ENCODE data around the gene PGM3. TPM values are rescaled to one million over a fixed set of nuclear protein-coding genes. Genes with fewer than 3 reads are reported as not detected.

PGM3 gene
- total RNA-seq, 1 experiment from 2014 or later, result 33.8 TPM

GRCh38 chr6:83180426-83180950, 12.6 kb downstream of the PGM3 start:
- ChIA-PET CTCF (no interaction called here), POLR2A (ENCODE audit: unreplicated experiment) (no interaction called here)
- Histone ChIP-seq H3K27ac (no peak overlapping the region), H3K4me3 (no peak overlapping the region), H3K9me3 (ENCODE audit: insufficient read depth, low read depth) (no peaks in the 10 kb centered on the region), H3K36me3 (ENCODE audit: low read depth) (no peaks in the 10 kb centered on the region), H3F3A (ENCODE audit: insufficient read depth, low read depth) (no peaks in the 10 kb centered on the region), H3K79me2 (ENCODE audit: low read depth) (no peaks in the 10 kb centered on the region), H2AFZ (no peak overlapping the region), H3K27me3 (ENCODE audit: insufficient read depth, low read depth) (no peaks in the 10 kb centered on the region), H3K4me1 (replicated peaks; ENCODE audit: insufficient read depth) (no peaks in the 10 kb centered on the region), H4K20me1 (ENCODE audit: insufficient read depth) (no peaks in the 10 kb centered on the region), H3K4me2 (no peak overlapping the region), H3K9me2 (ENCODE audit: insufficient read depth) (no peaks in the 10 kb centered on the region)
- DNase-seq, result no peak
- intact Hi-C loops (cut with micrococcal nuclease; ENCODE audit: unreplicated experiment), result no loop called here
- no TSS peak for BruUV-seq (replicated peaks)
- TF ChIP-seq CTCF (conservative IDR thresholded peaks at IDR 0.05) (no peak), EZH2 (IDR thresholded peaks at IDR 0.05; ENCODE audit: low read depth) (no peak)

- DNase-seq, result no peak
- H3K4me1 ChIP-seq (replicated peaks; ENCODE audit: insufficient read depth), result no peaks in the 10 kb centered on the region
- H3K27me3 ChIP-seq (ENCODE audit: insufficient read depth, low read depth), result no peaks in the 10 kb centered on the region
- no peaks in the 10 kb centered on the region for H3K36me3 ChIP-seq (ENCODE audit: low read depth)
- no peak for TF ChIP-seq CTCF (conservative IDR thresholded peaks at IDR 0.05)
- no peak for TF ChIP-seq EZH2 (IDR thresholded peaks at IDR 0.05; ENCODE audit: low read depth)
- H3F3A ChIP-seq (ENCODE audit: insufficient read depth, low read depth), result no peaks in the 10 kb centered on the region
- H3K9me2 ChIP-seq (ENCODE audit: insufficient read depth), result no peaks in the 10 kb centered on the region; the same call in 1 of the 2 replicates
- BruUV-seq (replicated peaks), result no TSS peak
- H3K4me3 ChIP-seq, result no peak overlapping the region
- CTCF ChIA-PET, result no interaction called here
- no peaks in the 10 kb centered on the region for H4K20me1 ChIP-seq (ENCODE audit: insufficient read depth)
- no peak overlapping the region for H3K27ac ChIP-seq
- H2AFZ ChIP-seq, result no peak overlapping the region
- no peak overlapping the region for H3K4me2 ChIP-seq
- H3K79me2 ChIP-seq (ENCODE audit: low read depth), result no peaks in the 10 kb centered on the region
- H3K9me3 ChIP-seq (ENCODE audit: insufficient read depth, low read depth), result no peaks in the 10 kb centered on the region
- POLR2A ChIA-PET (ENCODE audit: unreplicated experiment), result no interaction called here
- intact Hi-C loops (cut with micrococcal nuclease; ENCODE audit: unreplicated experiment), result no loop called here
Observed at GRCh38 chr6:83176246-83176645, 16.8 kb downstream of the PGM3 start.

GRCh38 chr6:83169511-83169910, 23.6 kb downstream of the PGM3 start:
- POLR2A ChIA-PET (ENCODE audit: unreplicated experiment), result no interaction called here
- no peaks in the 10 kb centered on the region for H3K36me3 ChIP-seq (ENCODE audit: low read depth)
- TF ChIP-seq EZH2 (IDR thresholded peaks at IDR 0.05; ENCODE audit: low read depth) (no peak), CTCF (conservative IDR thresholded peaks at IDR 0.05) (no peak)

More at GRCh38 chr6:83169511-83169910, 23.6 kb downstream of the PGM3 start:
- intact Hi-C loops (cut with micrococcal nuclease; ENCODE audit: unreplicated experiment), result no loop called here
- Histone ChIP-seq H3K79me2 (ENCODE audit: low read depth) (no peaks in the 10 kb centered on the region), H3K4me1 (replicated peaks; ENCODE audit: insufficient read depth) (no peaks in the 10 kb centered on the region), H3K9me2 (ENCODE audit: insufficient read depth) (no peaks in the 10 kb centered on the region), H3K27ac (no peak overlapping the region), H2AFZ (no peak overlapping the region), H3K27me3 (ENCODE audit: insufficient read depth, low read depth) (no peaks in the 10 kb centered on the region), H3F3A (ENCODE audit: insufficient read depth, low read depth) (no peaks in the 10 kb centered on the region), H3K4me2 (no peak overlapping the region), H3K4me3 (no peak overlapping the region), H3K9me3 (ENCODE audit: insufficient read depth, low read depth) (no peaks in the 10 kb centered on the region), H4K20me1 (ENCODE audit: insufficient read depth) (no peaks in the 10 kb centered on the region)
- DNase-seq, result no peak
- BruUV-seq (replicated peaks), result no TSS peak
- CTCF ChIA-PET, result no interaction called here

All from PC-9 (cell line).